Duodenal mucosa (tissue), 2 donors: ENCODE measurements around the gene PNPLA2.

Experiments used
- H3K27ac ChIP-seq: one replicate; pipeline ENCODE4 v1.7.0; 2013; ENCODE audit warnings: low read depth, low read length
- H3K27me3 ChIP-seq, 2 donors: one replicate each; pipeline ENCODE4 v1.7.0; 2013; ENCODE audit warnings: low read length in 2 of 2, control low read depth in 1 of 2; ENCODE audit not compliant: insufficient read depth in 2 of 2, control insufficient read depth in 1 of 2
- H3K36me3 ChIP-seq, 2 donors: one replicate each; pipeline ENCODE4 v1.7.0; 2013; ENCODE audit warnings: low read length in 2 of 2, control low read depth in 1 of 2; ENCODE audit not compliant: insufficient read depth in 2 of 2, control insufficient read depth in 1 of 2
- H3K4me1 ChIP-seq, 2 donors: one replicate each; pipeline ENCODE4 v1.7.0; 2013; ENCODE audit warnings: low read length in 2 of 2, control low read depth in 1 of 2; ENCODE audit not compliant: insufficient read depth in 2 of 2, control insufficient read depth in 1 of 2
- H3K4me3 ChIP-seq, 2 donors: one replicate each; pipeline ENCODE4 v1.7.0; 2013; ENCODE audit warnings: low read length in 2 of 2, low read depth in 1 of 2
- H3K9ac ChIP-seq, 2 donors: one replicate each; pipeline ENCODE4 v1.7.0; 2013; ENCODE audit warnings: low read length in 2 of 2, low read depth in 1 of 2
- H3K9me3 ChIP-seq, 2 donors: one replicate each; pipeline ENCODE4 v1.7.0; 2013; ENCODE audit warnings: low read length in 2 of 2, control low read depth in 1 of 2; ENCODE audit not compliant: control insufficient read depth in 1 of 2

Gene PNPLA2

GRCh38 chr11:846496-847098 is 27.9 kb downstream of the PNPLA2 start:
- H3K27me3 ChIP-seq, result peaks cover 25 to 27% of the 10 kb centered on the region in 2 donors
- H3K36me3 ChIP-seq, result no peaks in the 10 kb centered on the region
- H3K4me3 ChIP-seq, result no peak overlapping the region
- H3K27ac ChIP-seq, result no peak overlapping the region
- peaks cover 10 to 22% of the 10 kb centered on the region in 2 donors for H3K4me1 ChIP-seq
- no peaks in the 10 kb centered on the region for H3K9me3 ChIP-seq
- no peak overlapping the region for H3K9ac ChIP-seq

- Histone ChIP-seq H3K27me3 (peaks cover 25 to 27% of the 10 kb centered on the region in 2 donors), H3K36me3 (no peaks in the 10 kb centered on the region), H3K4me1 (peaks cover 10 to 22% of the 10 kb centered on the region in 2 donors), H3K4me3 (no peak overlapping the region), H3K9ac (no peak overlapping the region), H3K27ac (no peak overlapping the region), H3K9me3 (no peaks in the 10 kb centered on the region)
Observed at GRCh38 chr11:847876-848275, 29.2 kb downstream of the PNPLA2 start.

- Histone ChIP-seq H3K4me3 (peak overlapping the region in 1 of 2 donors; percentile 28), H3K4me1 (peaks cover 7 to 20% of the 10 kb centered on the region in 2 donors), H3K9me3 (no peaks in the 10 kb centered on the region), H3K9ac (no peak overlapping the region), H3K27me3 (peaks cover 25 to 27% of the 10 kb centered on the region in 2 donors), H3K36me3 (no peaks in the 10 kb centered on the region), H3K27ac (no peak overlapping the region)
Observed at GRCh38 chr11:848380-848931, 29.7 kb downstream of the PNPLA2 start.

- H3K9me3 ChIP-seq, result no peaks in the 10 kb centered on the region
- peak overlapping the region in 1 of 2 donors; percentile 22 for H3K4me3 ChIP-seq
- H3K36me3 ChIP-seq, result no peaks in the 10 kb centered on the region
- no peak overlapping the region for H3K9ac ChIP-seq
- H3K4me1 ChIP-seq, result peaks cover 6 to 19% of the 10 kb centered on the region in 2 donors
- H3K27ac ChIP-seq, result no peak overlapping the region
- peaks cover 24 to 25% of the 10 kb centered on the region in 2 donors for H3K27me3 ChIP-seq
Observed at GRCh38 chr11:849104-849824, 30.6 kb downstream of the PNPLA2 start.

GRCh38 chr11:849951-850774 is 31.4 kb downstream of the PNPLA2 start:
- Histone ChIP-seq H3K4me3 (peak overlapping the region; percentile 10 to 29), H3K9ac (no peak overlapping the region), H3K27me3 (peaks cover 24 to 25% of the 10 kb centered on the region in 2 donors), H3K36me3 (no peaks in the 10 kb centered on the region), H3K4me1 (peaks cover 6 to 13% of the 10 kb centered on the region in 2 donors), H3K9me3 (no peaks in the 10 kb centered on the region), H3K27ac (no peak overlapping the region)

GRCh38 chr11:850775-851763 is 32.4 kb downstream of the PNPLA2 start:
- H3K4me3 ChIP-seq, result no peak overlapping the region
- H3K27ac ChIP-seq, result no peak overlapping the region
- H3K36me3 ChIP-seq, result no peaks in the 10 kb centered on the region
- H3K27me3 ChIP-seq, result peaks cover 24 to 25% of the 10 kb centered on the region in 2 donors
- no peak overlapping the region for H3K9ac ChIP-seq
- peaks cover 6 to 12% of the 10 kb centered on the region in 2 donors for H3K4me1 ChIP-seq
- no peaks in the 10 kb centered on the region for H3K9me3 ChIP-seq

- no peak overlapping the region for H3K27ac ChIP-seq
- peaks cover 6 to 12% of the 10 kb centered on the region in 2 donors for H3K4me1 ChIP-seq
- no peaks in the 10 kb centered on the region for H3K9me3 ChIP-seq
- H3K27me3 ChIP-seq, result peaks cover 20 to 25% of the 10 kb centered on the region in 2 donors
- no peaks in the 10 kb centered on the region for H3K36me3 ChIP-seq
- no peak overlapping the region for H3K9ac ChIP-seq
- no peak overlapping the region for H3K4me3 ChIP-seq
Observed at GRCh38 chr11:852762-853161, 34.0 kb downstream of the PNPLA2 start.

GRCh38 chr11:853682-854448 is 35.2 kb downstream of the PNPLA2 start:
- no peak overlapping the region for H3K9ac ChIP-seq
- no peaks in the 10 kb centered on the region for H3K36me3 ChIP-seq
- H3K27ac ChIP-seq, result no peak overlapping the region
- peaks cover 12 to 15% of the 10 kb centered on the region in 2 donors for H3K27me3 ChIP-seq
- H3K4me3 ChIP-seq, result no peak overlapping the region
- no peaks in the 10 kb centered on the region for H3K9me3 ChIP-seq
- H3K4me1 ChIP-seq, result peaks cover 0 to 4% of the 10 kb centered on the region in 2 donors
